ENCODE measurements around the gene AOC3.
"Not testable (repeated sequence)": the region's sequence is repeated elsewhere in the genome, so short reads cannot be mapped to it uniquely, and the experiment has no call there.

AOC3 gene

DNA sequence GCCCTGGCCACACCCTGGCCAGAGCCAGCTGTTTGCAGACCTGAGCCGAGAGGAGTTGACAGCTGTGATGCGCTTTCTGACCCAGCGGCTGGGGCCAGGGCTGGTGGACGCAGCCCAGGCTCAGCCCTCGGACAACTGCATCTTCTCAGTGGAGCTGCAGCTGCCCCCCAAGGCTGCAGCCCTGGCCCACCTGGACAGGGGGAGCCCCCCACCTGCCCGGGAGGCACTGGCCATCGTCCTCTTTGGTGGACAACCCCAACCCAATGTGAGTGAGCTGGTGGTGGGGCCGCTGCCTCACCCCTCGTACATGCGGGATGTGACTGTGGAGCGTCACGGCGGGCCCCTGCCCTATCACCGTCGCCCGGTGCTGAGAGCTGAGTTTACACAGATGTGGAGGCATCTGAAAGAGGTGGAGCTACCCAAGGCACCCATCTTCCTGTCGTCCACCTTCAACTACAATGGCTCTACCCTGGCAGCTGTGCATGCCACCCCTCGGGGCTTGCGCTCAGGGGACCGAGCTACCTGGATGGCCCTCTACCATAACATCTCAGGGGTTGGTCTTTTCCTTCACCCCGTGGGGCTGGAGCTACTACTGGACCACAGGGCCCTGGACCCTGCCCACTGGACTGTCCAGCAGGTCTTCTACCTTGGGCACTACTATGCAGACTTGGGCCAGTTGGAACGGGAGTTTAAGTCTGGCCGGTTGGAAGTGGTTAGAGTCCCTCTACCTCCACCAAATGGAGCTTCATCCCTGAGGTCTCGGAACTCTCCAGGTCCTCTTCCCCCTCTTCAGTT lies 6.0 kb upstream of the AOC3 start:
- DNase-seq (ENCODE audit: low spot score) = no peak

DNA sequence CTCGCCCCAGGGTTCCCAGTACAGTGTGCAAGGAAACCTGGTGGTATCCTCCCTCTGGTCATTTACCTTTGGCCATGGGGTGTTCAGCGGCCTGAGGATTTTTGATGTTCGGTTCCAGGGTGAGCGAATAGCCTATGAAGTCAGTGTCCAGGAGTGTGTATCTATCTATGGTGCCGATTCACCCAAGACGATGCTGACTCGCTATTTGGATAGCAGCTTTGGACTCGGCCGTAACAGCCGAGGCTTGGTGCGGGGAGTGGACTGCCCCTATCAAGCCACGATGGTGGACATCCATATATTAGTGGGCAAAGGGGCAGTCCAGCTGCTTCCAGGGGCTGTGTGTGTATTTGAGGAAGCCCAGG lies 5.5 kb upstream of the AOC3 start:
- no peak for DNase-seq (ENCODE audit: low spot score)

GRCh38 chr17:42845918-42846593 lies 4.9 kb upstream of the AOC3 start:
- DNase-seq (ENCODE audit: low spot score) = no peak

DNA sequence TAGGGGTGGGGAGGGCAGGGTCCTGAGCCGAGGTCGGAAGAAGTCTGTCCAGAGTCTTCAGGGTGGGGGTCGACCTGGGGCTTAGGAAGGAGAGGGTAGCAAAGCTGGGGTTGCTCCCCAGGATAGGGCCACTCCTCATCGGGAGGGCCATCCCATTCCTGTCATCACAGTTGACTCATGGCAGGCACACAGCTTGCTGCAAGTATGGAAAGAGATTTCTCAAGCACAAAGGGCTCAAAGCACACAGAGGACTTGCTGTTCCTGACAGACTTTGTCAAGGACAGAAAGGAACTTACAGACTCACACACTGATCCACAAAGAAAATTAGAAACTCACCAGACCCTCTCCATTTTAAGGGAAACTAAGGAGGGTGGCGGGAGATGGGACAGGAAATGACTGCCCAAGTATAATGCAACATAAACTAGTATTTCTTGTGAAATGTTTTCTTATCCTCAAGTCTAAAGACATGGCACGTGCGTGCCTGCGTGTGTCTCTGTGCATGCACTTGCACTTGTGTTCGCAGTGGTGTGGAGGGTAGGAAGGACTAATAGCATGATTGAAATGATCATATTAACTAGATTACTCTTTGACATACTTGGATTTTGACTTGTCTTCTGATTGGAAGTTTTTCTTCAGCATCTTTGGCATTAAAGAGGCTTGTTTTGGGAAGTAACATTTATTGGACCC lies 4.3 kb upstream of the AOC3 start:
- no peak for DNase-seq (ENCODE audit: low spot score)

DNA sequence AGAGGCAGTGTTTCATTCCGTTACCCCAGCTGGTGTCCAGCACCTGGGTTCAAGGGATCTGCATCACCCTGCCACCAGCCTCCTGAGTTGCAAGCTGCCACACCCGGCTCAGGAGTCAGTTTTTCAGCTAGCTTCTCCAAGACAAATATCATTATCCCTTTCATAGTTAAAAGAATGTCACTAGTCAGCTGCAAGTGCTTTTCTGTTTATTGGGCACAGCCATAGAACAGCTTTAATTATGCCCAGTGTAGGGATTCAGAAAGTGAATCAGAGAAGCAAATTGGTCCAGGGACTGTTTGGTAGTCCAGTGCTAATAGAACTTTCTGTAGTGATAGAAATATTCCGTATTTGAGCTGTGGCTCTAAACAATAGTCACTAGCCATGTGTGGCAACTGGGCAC lies 2.9 kb upstream of the AOC3 start:
- no peak for DNase-seq (ENCODE audit: low spot score)

DNA sequence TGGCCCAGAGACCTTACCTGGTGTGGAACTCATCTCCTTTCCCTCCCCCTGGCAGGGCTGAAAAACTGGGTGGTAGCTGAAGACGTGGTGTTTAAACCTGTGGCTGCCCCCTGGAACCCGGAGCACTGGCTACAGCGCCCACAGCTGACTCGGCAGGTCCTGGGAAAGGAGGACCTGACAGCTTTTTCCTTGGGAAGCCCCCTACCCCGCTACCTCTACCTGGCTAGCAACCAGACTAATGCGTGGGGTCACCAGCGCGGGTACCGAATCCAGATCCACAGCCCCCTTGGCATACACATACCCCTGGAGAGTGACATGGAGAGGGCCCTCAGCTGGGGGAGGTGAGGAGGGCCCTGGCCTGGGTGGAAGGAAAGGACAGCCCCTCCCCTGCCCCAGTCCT lies 2.0 kb upstream of the AOC3 start:
- no peak for DNase-seq (ENCODE audit: low spot score)

GRCh38 chr17:42849451-42850181 lies 1.4 kb upstream of the AOC3 start:
- no peak for DNase-seq (ENCODE audit: low spot score)

DNA sequence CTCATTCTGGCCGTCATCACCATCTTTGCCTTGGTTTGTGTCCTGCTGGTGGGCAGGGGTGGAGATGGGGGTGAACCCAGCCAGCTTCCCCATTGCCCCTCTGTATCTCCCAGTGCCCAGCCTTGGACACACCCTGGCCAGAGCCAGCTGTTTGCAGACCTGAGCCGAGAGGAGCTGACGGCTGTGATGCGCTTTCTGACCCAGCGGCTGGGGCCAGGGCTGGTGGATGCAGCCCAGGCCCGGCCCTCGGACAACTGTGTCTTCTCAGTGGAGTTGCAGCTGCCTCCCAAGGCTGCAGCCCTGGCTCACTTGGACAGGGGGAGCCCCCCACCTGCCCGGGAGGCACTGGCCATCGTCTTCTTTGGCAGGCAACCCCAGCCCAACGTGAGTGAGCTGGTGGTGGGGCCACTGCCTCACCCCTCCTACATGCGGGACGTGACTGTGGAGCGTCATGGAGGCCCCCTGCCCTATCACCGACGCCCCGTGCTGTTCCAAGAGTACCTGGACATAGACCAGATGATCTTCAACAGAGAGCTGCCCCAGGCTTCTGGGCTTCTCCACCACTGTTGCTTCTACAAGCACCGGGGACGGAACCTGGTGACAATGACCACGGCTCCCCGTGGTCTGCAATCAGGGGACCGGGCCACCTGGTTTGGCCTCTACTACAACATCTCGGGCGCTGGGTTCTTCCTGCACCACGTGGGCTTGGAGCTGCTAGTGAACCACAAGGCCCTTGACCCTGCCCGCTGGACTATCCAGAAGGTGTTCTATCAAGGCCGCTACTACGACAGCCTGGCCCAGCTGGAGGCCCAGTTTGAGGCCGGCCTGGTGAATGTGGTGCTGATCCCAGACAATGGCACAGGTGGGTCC lies 607 bp downstream of the AOC3 start:
- not testable (repeated sequence) for DNase-seq (ENCODE audit: low spot score)

- no peak for DNase-seq (ENCODE audit: low spot score)
These were observed 1.4 kb downstream of the AOC3 start for GRCh38 chr17:42852351-42852750.

- DNase-seq (ENCODE audit: low spot score) = no peak
These were observed 2.0 kb downstream of the AOC3 start for GRCh38 chr17:42853004-42853403.

GRCh38 chr17:42853597-42853967 lies 2.6 kb downstream of the AOC3 start:
- no peak for DNase-seq (ENCODE audit: low spot score)

DNA sequence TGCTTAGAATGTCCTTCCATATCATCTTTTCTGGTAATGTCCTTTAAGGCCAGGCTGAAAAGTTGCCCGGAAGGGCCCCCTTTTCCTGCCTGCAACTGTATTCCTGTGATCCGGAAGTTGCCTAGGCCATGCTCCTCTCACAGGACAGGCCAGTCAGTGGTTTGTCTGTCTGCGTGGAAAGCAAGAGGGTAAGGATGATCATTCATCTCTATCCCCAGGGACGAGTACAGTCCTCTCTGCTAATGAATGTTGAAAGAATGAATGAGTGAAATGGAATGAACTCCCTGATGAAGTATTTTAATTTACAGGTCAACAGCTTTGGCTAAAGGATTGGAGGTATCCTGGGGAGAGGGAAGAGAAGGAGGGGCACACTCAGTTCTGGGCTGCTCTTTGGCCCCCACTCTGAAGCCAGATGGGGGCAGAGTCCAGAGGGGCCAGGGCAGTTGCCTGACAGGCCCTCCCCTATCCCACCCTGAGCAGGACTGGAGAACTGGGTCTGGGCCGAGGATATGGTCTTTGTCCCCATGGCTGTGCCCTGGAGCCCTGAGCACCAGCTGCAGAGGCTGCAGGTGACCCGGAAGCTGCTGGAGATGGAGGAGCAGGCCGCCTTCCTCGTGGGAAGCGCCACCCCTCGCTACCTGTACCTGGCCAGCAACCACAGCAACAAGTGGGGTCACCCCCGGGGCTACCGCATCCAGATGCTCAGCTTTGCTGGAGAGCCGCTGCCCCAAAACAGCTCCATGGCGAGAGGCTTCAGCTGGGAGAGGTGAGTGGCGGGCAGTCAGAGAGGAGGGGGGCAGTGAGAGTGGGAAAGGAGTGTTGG lies 3.2 kb downstream of the AOC3 start:
- DNase-seq (ENCODE audit: low spot score) = no peak

GRCh38 chr17:42855048-42855596 lies 4.1 kb downstream of the AOC3 start:
- no peak for DNase-seq (ENCODE audit: low spot score)

DNA sequence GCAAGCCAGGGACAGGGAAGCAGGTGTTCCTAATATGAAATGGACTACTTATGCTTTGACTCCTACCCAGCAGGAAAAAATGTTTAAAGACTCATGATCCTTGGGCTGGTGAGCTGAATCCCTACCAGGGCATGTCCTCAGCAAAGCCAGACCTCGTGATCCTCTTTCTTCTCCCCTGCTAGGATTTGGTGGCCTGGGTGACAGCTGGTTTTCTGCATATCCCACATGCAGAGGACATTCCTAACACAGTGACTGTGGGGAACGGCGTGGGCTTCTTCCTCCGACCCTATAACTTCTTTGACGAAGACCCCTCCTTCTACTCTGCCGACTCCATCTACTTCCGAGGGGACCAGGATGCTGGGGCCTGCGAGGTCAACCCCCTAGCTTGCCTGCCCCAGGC lies 5.1 kb downstream of the AOC3 start:
- DNase-seq (ENCODE audit: low spot score) = not testable (repeated sequence)

DNA sequence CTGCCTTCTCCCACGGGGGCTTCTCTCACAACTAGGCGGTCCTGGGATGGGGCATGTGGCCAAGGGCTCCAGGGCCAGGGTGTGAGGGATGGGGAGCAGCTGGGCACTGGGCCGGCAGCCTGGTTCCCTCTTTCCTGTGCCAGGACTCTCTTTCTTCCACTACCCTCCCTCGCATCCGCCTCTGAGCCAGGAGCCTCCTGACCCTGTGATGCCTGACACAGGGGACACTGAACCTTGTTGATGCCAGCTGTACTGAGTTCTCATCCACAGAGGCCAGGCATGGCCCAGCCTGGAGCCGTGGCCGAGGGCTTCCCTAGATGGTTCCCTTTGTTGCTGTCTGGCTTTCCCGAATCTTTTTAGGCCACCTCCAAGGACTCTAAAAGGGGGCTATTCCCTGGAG lies 5.5 kb downstream of the AOC3 start:
- DNase-seq (ENCODE audit: low spot score) = not testable (repeated sequence)

DNA sequence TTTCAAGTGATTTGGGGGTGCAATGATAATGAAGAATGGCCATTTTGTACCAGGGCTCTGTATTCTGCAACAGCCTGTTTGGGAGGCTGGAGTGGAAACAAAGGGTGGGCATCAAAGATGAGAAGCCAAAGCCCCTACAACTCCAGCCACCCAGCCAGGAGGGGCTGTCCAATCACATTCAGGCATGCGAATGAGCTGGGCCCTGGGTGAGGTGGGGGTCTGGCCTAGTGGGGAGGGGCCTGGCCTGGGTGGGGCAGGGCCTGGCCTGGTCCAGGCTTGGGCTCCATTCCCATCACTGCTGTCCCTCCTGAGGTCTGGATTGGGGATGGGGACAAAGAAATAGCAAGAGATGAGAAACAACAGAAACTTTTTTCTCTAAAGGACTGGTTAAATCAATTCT lies 6.4 kb downstream of the AOC3 start:
- DNase-seq (ENCODE audit: low spot score) = no peak

DNA sequence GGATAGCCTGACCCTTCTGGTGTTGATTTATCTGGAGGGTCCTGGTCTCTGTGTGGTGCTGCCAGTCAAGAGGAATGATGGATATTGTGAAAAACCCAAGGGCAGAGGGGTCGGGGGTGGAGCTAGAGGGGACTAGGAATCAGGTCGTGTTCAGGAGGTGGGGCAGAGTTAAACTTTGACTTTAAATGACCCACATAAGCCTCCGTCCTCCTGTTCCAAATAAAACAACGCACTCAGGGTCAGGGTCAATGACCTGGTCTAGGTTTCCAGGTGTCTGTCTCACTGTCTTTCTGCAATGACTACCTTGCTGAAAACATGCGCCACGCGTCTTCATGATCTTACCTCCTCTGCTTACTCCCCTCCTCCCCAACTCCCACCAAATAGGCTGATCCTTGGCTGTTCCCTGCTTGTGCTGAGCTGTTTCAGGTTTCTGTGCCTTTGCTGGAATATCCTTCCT lies 14.7 kb downstream of the AOC3 start:
- DNase-seq (ENCODE audit: low spot score) = no peak

DNA sequence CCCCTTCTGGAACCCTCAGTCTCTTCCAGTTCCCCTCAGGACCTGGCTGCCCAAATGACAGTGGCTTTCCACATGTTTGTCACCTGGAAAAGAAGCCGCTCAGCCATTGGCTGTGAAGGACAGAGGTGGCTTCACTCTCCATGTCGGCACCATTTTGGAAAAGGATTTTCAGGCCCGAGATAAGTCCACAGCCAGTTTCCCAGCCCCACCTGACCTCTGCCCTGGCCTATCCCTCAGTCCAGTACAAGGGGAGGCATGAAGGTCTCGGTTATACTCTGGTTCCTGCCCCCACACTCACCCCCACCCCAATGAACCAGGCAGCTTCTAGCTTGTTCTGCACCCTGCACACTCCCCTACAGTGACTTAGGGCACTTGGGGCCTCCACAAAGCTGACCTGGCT lies 15.2 kb downstream of the AOC3 start:
- DNase-seq (ENCODE audit: low spot score) = no peak

DNA sequence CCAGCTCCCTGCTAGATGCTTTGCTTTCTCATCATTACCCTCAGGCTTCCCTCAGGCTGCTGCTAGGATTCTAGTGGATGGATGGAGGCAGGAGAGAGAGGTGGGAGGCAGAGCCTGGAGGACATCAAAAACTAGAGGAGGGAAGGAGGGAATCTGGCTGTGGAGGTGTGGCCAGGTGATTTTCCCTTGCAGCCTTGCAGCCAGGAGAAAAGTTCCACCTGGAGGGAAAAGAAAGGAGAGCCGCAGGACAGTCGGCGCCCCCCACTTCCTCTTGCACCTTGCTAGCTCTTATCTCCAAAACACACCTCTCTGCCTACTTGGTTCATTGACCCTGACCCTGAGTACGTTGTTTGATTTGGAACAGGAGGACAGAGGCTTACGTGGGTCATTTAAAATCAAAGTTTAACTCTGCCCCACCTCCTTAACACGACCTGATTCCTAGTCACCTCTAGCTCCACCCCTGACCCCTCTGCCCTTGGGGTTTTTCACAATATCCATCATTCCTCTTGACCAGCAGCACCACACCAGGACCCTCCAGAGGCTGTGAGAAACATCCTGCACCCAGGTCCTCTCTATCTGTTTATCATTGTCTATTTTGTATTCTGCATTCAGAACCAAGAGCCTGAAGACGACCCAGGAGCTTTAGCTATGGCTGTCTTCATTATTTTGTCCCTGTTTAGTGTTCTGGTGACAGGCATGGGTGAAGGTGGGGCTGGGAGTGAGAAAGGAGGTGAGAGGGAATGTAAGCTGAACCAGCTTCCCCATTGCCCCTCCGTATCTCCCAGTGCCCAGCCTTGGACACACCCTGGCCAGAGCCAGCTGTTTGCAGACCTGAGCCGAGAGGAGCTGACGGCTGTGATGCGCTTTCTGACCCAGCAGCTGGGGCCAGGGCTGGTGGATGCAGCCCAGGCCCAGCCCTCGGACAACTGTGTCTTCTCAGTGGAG lies 15.9 kb downstream of the AOC3 start:
- DNase-seq (ENCODE audit: low spot score) = no peak
